Measurements from ENCODE around the gene ZNF782. TPM values are rescaled to one million over a fixed set of nuclear protein-coding genes. Genes with fewer than 3 reads are reported as not detected.

ZNF782 gene
- total and polyA plus RNA-seq, 2 donors (not counting 1 experiment from before 2014, with no cell fraction given), result 2.7 to 14.6 TPM

DNA sequence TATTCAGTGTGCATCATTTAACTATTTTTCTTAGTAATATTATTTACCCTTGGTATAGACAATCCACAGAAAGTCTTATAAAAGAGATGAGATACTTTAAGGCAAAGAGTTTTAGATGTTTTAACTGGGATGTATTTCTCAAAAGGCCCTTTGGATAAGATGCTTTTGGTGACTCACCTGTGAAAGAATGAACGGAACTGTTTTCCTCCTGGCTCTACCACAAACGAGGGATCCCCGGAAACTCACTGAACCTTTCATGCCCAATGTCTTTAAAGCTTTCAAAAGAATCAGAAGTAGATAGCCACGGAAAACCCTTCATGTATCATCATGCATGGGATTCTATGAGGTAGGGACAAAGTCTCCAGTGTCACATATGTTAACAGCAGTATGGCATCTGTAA lies 1.6 kb downstream of the ZNF782 start:
- ATAC-seq (ENCODE audit: low read depth), result no peak
- ChIA-PET POLR2A (no interaction called here), CTCF (no interaction called here)
- Mint-ChIP-seq H3K27me3 (peaks cover 5% of the 10 kb centered on the region), H3K4me1 (peaks cover 52% of the 10 kb centered on the region), H3K4me3 (peak overlapping the region; percentile 98), H3K9me3 (ENCODE audit: insufficient read depth) (no peaks in the 10 kb centered on the region), H3K27ac (no peak overlapping the region)
- H3K27me3 ChIP-seq (replicated peaks in 1 of 4; ENCODE audit: control extremely low read depth in 1 of 4, control insufficient read depth in 3 of 4, insufficient read depth in 4 of 4, low read length in 3 of 4), result peaks cover 0 to 7% (median 0%) of the 10 kb centered on the region in 4 experiments
- H3K36me3 ChIP-seq (replicated peaks in 1 of 2; ENCODE audit: control extremely low read depth in 1 of 2, control insufficient read depth in 1 of 2, extremely low read depth in 1 of 2, insufficient read depth in 2 of 2, low read length in 1 of 2), result no peaks in the 10 kb centered on the region
- peaks cover 12 to 18% of the 10 kb centered on the region in 2 donors for H3K4me1 ChIP-seq (ENCODE audit: control insufficient read depth in 2 of 2, insufficient read depth in 2 of 2, low read length in 2 of 2)
- peaks cover 52% of the 10 kb centered on the region for H3K79me2 ChIP-seq (ENCODE audit: control insufficient read depth, insufficient read depth, low read length)
- no CpG with 5 or more reads among the region's 4 CpGs for WGBS (ENCODE audit: insufficient coverage)
- H2AFZ ChIP-seq (ENCODE audit: insufficient read depth, low read depth, low read length, poor library complexity, severe bottlenecking), result no peak overlapping the region
- no peak overlapping the region for H3K4me3 ChIP-seq (ENCODE audit: control extremely low read depth in 1 of 5, extremely low read depth in 1 of 5, insufficient read depth in 1 of 5, low read depth in 2 of 5, low read length in 4 of 5)
- peak overlapping the region; percentile 93 for H3K4me2 ChIP-seq (replicated peaks; ENCODE audit: low read depth, low read length, poor library complexity, severe bottlenecking)
- H3K27ac ChIP-seq (ENCODE audit: low read length in 2 of 2), result no peak overlapping the region
- H4K20me1 ChIP-seq (ENCODE audit: control insufficient read depth, insufficient read depth, low read length, poor library complexity, severe bottlenecking), result peaks cover 17% of the 10 kb centered on the region
- no peak for DNase-seq
- intact Hi-C loops (cut with micrococcal nuclease), result loop anchor here (2.0 to 10.0 kb wide), 4 partner anchors 74 to 528 kb away; partner anchors contain the start of gene ZNF510
- H3K9ac ChIP-seq (ENCODE audit: low read length), result no peak overlapping the region
- TF ChIP-seq, protein P1, sequence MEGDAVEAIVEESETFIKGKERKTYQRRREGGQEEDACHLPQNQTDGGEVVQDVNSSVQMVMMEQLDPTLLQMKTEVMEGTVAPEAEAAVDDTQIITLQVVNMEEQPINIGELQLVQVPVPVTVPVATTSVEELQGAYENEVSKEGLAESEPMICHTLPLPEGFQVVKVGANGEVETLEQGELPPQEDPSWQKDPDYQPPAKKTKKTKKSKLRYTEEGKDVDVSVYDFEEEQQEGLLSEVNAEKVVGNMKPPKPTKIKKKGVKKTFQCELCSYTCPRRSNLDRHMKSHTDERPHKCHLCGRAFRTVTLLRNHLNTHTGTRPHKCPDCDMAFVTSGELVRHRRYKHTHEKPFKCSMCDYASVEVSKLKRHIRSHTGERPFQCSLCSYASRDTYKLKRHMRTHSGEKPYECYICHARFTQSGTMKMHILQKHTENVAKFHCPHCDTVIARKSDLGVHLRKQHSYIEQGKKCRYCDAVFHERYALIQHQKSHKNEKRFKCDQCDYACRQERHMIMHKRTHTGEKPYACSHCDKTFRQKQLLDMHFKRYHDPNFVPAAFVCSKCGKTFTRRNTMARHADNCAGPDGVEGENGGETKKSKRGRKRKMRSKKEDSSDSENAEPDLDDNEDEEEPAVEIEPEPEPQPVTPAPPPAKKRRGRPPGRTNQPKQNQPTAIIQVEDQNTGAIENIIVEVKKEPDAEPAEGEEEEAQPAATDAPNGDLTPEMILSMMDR (IDR thresholded peaks at IDR 0.05), result no peak
- no peak for TF ChIP-seq EZH2 (IDR thresholded peaks at IDR 0.05; ENCODE audit: borderline replicate concordance, insufficient read depth, low read depth, low read length, poor library complexity, severe bottlenecking)
- no peaks in the 10 kb centered on the region for H3K9me3 ChIP-seq (ENCODE audit: control extremely low read depth in 1 of 3, control insufficient read depth in 2 of 3, insufficient read depth in 1 of 3, low read length in 2 of 3)

DNA sequence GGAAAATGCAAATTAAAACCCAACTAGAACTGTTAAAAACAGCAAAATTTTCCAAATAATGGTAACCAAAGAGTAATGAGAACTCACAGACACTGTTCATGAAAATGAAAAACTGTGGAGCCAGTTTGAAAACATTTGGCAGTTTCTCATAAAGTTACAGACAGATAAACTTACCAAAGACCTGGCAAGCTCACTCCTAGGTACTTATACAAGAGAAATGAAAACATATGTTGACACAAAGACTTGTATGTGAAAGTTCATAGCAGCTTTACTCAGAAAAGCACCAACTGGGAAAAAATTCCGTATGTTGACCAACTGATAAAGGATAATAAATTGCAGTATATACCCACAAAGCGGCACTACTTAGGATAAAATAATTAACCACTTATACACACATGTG lies 10.3 kb downstream of the ZNF782 start:
- Mint-ChIP-seq H3K4me3 (no peak overlapping the region), H3K27me3 (no peaks in the 10 kb centered on the region), H3K4me1 (peaks cover 29% of the 10 kb centered on the region), H3K9me3 (ENCODE audit: insufficient read depth) (peaks cover 7% of the 10 kb centered on the region), H3K27ac (no peak overlapping the region)
- Histone ChIP-seq H3K36me3 (replicated peaks in 1 of 2; ENCODE audit: control extremely low read depth in 1 of 2, control insufficient read depth in 1 of 2, extremely low read depth in 1 of 2, insufficient read depth in 2 of 2, low read length in 1 of 2) (peaks cover 13 to 26% of the 10 kb centered on the region in 2 experiments), H3K79me2 (ENCODE audit: control insufficient read depth, insufficient read depth, low read length) (peaks cover 39% of the 10 kb centered on the region), H3K9ac (ENCODE audit: low read length) (no peak overlapping the region), H3K4me1 (ENCODE audit: control insufficient read depth in 2 of 2, insufficient read depth in 2 of 2, low read length in 2 of 2) (no peaks in the 10 kb centered on the region), H3K27ac (ENCODE audit: low read length in 2 of 2) (no peak overlapping the region), H3K9me3 (ENCODE audit: control extremely low read depth in 1 of 3, control insufficient read depth in 2 of 3, insufficient read depth in 1 of 3, low read length in 2 of 3) (peaks cover 0 to 6% (median 4%) of the 10 kb centered on the region in 3 donors), H3K4me3 (ENCODE audit: control extremely low read depth in 1 of 5, extremely low read depth in 1 of 5, insufficient read depth in 1 of 5, low read depth in 2 of 5, low read length in 4 of 5) (no peak overlapping the region), H3K27me3 (replicated peaks in 1 of 4; ENCODE audit: control extremely low read depth in 1 of 4, control insufficient read depth in 3 of 4, insufficient read depth in 4 of 4, low read length in 3 of 4) (no peaks in the 10 kb centered on the region), H2AFZ (ENCODE audit: insufficient read depth, low read depth, low read length, poor library complexity, severe bottlenecking) (no peak overlapping the region), H4K20me1 (ENCODE audit: control insufficient read depth, insufficient read depth, low read length, poor library complexity, severe bottlenecking) (peaks cover 6% of the 10 kb centered on the region), H3K4me2 (replicated peaks; ENCODE audit: low read depth, low read length, poor library complexity, severe bottlenecking) (no peak overlapping the region)
- ATAC-seq (ENCODE audit: low read depth), result no peak
- no peak for DNase-seq
- no CpG with 5 or more reads among the region's 2 CpGs for WGBS (ENCODE audit: insufficient coverage)
- intact Hi-C loops (cut with micrococcal nuclease), result no loop called here
- ChIA-PET CTCF (no interaction called here), POLR2A (no interaction called here)
- TF ChIP-seq EZH2 (IDR thresholded peaks at IDR 0.05; ENCODE audit: borderline replicate concordance, insufficient read depth, low read depth, low read length, poor library complexity, severe bottlenecking), result no peak
- TF ChIP-seq, protein P1 (IDR thresholded peaks at IDR 0.05), result no peak

All from B cell (primary cell).